RCC 7860 (cell line): ENCODE results near the gene SLC9A4.

Source experiments
- DNase-seq: peaks from one replicate; pipeline ENCODE4 v3.0.0-alpha.2; 2015; ENCODE audit warnings: low spot score
- FAIRE-seq: peaks from 2 replicates; lab custom pipeline; 2012; peaks lifted over from hg19 to GRCh38; lab: Jason Lieb, UNC

SLC9A4 gene

DNA sequence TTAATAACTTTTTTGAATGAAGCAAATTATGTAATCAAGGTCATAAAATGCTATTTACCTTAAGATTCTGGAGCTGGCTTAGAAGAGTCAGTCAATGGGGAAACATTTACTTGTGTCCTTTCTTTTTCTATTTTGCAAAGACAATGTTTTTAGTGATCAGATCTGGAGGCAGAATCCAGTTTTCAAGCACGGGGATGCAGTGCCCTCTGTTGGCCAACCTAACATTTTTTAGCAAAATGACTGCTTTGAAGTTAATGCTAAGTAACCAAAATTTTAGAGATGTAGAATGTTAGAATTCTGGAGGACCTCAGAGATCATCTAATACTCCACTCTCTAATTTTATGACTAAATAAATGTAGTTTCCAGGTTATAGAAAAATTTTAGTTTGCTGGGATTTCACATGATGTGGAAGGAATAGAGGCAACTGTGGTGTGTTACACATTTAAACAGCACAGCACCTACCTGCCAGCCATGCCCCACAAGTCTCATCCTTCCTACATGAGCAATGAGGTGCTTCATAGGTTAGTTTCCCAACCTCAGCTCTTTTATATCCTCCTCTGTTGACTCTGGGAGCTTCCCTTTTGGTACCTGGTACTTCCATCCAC lies 23.6 kb upstream of the SLC9A4 start:
- peak; percentile 71 for FAIRE-seq
- DNase-seq, result no peak

DNA sequence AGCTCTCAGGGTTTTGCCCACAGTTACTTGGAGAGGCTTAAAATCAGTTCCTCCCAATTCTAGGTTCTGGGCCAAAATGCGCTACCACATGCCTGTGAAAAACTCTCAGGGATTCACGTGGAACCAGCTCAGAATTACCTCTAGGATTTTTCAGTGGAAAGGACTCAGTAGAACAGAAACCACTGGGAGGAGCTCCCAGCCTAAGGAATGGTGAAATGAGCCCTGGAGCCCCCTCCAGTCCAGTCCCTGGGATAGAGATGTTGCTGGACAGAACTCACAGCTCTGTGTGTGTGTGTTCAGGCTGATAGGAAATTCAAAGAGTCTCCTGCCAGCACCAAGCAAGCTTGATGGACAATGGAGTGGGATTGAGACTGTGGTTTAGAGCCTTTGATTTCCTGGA lies 21.1 kb upstream of the SLC9A4 start:
- DNase-seq (no peak), FAIRE-seq (no peak)

DNA sequence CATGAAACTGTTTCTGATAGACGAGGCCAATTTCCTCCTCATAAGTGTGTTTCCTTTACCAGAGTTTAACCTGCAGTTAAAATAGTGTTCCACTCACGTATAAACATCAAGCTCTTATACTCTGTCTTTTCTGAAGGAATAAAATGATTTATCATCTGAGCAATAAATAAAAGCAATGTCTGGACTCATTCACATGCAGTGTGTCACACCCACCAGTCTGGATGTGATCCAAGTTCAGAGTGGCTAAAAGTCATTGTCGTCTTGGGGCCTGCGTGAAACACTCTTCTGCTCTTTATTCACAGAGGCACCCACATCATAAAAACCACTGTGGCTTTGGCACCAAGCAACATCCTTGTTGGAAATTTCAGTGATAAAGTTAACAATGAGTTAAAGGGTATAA lies 19.5 kb upstream of the SLC9A4 start:
- FAIRE-seq, result no peak
- no peak for DNase-seq

DNA sequence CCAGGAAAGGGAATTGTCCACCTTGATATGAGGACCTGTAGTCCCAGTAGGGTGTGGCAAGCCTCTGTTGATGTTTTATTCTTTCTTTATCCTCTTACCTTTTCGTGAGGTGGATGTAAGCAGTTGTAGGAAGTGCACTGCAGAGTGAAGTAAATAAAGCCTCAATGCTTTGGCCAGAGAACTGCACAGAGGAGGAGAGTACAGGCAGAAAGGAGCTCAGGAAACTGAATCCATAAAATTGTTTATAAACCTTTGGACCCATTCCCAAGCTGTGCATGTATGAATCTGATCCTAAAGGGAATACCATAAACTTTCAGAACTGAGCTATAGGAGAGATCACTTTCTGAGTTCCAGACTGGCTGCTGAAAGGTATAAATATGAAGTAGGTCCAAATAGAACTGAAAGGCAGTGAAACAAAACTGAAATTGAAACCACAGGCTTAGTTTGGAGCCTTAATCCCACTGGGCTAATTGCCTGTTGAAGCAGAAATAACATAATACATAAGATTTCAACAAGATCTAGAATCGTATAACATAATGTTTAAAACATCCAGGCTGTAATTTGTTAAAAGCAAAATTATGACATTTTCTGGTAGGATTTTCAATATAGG lies 17.9 kb upstream of the SLC9A4 start:
- DNase-seq, result no peak
- no peak for FAIRE-seq

DNA sequence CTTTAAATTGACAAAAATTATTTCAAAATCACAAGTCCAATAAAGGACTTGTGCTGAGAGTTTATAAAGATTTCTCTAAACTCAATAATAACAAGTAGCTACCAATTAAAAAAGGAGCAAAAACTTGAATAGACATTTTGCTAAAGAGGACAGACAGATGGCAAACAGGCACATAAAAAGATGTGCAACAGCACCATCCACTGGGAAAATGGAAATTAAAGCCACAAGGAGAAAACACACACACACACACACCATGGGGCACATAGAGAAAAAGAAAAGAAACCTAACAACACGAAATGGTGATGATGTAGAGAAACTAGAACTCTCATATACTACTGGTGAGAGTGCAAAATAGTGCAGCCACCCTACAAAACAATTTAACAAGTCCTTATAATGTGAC lies 12.6 kb upstream of the SLC9A4 start:
- DNase-seq, result no peak
- FAIRE-seq, result no peak

DNA sequence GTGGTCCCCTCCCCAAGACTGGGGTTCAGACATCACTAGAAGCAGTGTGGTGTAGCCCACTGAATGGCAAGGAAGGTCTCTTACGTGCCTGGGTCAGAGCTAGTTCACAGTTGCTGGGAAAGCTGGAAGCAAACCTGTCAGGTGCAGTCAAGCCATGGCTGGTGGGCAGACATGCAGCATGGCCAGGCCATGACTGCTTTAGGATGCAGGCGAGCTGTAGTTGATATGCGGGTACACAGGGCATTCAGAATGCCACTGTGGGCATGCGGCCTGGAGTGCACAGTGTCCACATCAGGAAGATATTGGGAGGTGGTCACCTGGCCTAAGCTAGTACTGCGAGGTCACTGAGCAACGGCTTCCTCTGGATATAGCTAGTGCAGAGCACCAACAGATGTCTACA lies 11.8 kb upstream of the SLC9A4 start:
- DNase-seq (no peak), FAIRE-seq (no peak)

DNA sequence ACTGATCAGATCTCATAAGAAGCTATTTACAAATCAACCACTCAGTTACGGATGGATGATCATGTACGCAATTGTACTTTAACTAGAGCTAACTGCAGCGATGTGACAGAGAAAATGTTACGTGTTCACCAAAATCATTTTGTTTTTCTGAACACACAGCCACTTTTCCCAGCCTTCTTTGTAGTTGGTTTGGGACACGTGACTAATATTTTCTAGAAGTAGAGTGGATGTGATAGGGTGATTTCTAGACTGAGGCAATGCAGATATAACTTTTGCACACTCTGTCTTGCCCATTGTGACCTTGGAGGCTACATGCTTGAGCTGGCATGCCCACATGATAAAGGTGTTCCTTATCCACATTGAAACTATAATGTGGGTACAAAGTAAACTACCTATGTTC lies 9.9 kb upstream of the SLC9A4 start:
- DNase-seq, result no peak
- no peak for FAIRE-seq

DNA sequence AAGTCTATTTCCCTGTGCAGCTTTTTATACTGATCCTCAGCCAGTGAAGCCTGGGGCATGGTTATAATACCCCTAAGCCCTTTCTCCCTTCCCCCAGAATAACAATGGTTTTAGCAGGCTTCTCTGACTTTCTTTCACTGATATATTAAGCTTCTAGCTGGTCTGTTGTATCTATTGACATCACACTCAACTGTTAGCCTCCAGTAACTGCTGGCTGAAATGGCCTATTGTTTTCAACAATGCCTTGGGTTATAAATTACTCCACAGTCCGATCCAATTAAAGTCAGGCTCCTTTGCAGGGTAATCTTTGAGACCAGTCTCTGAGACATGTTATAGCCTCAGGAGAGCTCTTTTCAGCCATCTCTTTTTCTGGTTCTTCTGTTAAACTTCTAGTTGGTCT lies 2.9 kb upstream of the SLC9A4 start:
- no peak for FAIRE-seq
- DNase-seq, result no peak

DNA sequence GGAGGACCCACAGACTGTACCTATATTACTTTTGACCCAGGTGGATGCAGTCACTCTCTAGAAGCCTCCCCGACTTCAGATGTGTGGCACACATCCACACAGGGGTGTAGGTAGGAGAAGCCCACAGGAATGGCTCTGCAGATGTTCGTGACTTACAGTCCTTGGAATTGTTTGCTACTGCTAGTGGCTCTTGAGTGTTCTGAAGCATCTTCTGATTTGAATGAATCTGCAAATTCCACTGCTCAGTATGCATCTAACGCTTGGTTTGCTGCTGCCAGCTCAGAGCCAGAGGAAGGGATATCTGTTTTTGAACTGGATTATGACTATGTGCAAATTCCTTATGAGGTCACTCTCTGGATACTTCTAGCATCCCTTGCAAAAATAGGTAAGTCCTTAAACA lies 605 bp downstream of the SLC9A4 start:
- DNase-seq (no peak), FAIRE-seq (no peak)

DNA sequence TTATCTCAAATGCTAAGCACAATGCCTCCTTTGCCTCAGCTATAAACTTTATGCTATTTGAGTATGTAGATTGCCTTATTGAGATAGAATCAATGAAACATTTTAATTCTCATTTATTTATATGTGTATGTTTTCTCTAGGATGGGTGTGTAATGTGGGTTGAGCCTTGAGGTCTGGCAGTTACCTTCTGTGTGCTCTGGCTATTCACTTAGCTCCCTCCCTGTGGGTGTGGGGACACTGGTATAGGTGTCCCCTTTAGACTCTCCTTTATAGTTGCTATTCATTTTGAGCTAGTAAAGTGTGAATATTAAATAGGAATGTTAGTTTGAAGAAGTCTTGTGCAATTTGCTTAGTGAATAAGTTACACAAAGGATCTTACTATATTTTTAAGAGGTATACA lies 1.8 kb downstream of the SLC9A4 start:
- FAIRE-seq (no peak), DNase-seq (no peak)

DNA sequence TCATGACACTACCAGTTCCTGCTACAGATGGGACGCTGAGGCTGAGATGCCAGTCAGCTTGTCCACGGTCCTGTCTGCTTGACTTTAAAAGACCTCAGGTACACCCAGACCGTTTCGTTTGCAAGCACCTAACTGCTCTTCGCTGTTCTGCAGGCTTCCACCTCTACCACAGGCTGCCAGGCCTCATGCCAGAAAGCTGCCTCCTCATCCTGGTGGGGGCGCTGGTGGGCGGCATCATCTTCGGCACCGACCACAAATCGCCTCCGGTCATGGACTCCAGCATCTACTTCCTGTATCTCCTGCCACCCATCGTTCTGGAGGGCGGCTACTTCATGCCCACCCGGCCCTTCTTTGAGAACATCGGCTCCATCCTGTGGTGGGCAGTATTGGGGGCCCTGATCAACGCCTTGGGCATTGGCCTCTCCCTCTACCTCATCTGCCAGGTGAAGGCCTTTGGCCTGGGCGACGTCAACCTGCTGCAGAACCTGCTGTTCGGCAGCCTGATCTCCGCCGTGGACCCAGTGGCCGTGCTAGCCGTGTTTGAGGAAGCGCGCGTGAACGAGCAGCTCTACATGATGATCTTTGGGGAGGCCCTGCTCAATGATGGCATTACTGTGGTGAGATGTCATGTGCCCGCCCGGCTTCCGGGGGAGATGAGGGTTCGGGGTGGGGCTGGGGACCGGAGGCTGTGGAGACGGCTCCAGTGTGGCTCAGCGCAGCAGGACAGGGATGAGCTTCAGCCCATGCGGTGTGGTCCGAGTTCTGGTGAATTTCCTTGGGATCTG lies 5.9 kb downstream of the SLC9A4 start:
- no peak for FAIRE-seq
- no peak for DNase-seq

DNA sequence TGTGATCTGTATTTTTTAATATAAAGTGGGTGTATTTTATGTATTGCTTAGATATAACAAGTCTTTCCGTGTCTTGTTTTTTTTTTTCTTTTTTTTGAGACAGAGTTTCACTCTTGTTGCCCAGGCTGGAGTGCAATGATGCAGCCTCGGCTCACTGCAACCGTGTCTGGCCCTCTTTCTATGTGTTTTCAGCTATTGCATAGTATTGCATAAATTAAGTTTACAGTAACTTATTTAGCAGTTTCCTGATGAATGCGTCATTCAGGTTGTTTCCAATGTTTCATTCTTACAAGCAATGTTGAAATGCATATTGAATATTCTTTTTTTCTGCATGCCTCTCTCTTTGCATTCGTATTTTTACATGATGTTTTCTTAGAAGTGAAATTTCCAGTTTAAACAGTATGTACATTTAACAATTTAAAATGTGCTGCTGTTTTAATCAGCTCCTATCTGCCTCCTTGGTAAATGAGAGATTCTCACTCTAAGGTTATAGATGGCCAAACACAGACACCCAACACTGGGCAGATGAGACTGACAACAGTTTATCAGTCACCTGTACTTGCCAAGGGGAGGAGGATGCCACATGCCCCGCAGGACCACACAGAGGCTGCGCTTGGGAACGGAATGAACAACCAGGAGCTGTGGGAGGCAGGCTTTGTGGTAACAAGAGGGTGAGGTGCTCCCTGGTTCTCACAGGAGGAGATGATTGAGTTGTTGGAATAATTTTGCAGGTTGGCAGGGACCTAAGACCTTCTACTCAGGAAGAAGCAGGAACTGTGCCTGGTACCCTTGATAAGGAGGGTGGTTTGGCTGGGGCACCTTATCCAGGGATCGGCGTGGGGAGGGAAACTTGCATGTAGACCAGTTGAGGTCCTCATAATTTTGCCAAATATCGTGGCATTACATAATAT lies 7.5 kb downstream of the SLC9A4 start:
- no peak for DNase-seq
- no peak for FAIRE-seq

DNA sequence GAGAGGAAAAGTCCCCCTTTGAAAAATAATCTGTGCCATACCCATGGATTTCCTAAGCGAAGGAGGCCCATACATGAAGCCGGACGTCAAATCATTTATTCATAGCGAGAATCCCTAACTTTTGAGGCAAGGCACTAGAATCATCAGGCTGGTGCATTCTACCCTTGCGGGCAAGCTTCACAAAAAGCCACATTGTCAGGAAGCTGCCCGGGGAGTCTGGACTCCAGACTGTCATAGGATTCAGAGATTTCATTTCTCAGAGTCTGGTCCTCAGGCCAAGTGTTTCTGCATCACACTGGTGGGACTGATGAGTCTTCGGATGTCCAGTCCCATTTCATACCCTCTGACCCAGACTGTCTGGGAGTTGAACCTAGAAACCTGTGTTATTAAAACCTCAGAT lies 8.9 kb downstream of the SLC9A4 start:
- FAIRE-seq (no peak), DNase-seq (no peak)

DNA sequence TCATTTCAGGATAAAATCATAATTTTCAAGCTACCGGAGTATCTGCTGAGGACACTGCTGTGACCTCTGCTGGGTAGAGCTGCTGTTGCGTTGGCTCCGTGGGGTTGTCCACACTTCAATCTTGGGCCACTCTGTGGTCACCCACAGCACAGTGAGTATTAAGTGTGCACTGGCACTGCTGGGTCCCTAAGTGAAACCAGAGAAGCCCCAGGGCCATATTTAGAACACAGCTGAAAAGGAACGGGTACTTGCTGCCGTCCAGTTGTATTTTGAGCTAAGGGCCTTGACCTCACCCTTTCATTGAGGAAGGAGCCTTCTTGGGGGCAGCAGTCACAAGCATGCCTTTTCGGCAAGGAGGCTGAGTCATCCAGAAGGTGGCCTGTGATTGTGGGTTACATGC lies 10.1 kb downstream of the SLC9A4 start:
- DNase-seq (no peak), FAIRE-seq (no peak)

DNA sequence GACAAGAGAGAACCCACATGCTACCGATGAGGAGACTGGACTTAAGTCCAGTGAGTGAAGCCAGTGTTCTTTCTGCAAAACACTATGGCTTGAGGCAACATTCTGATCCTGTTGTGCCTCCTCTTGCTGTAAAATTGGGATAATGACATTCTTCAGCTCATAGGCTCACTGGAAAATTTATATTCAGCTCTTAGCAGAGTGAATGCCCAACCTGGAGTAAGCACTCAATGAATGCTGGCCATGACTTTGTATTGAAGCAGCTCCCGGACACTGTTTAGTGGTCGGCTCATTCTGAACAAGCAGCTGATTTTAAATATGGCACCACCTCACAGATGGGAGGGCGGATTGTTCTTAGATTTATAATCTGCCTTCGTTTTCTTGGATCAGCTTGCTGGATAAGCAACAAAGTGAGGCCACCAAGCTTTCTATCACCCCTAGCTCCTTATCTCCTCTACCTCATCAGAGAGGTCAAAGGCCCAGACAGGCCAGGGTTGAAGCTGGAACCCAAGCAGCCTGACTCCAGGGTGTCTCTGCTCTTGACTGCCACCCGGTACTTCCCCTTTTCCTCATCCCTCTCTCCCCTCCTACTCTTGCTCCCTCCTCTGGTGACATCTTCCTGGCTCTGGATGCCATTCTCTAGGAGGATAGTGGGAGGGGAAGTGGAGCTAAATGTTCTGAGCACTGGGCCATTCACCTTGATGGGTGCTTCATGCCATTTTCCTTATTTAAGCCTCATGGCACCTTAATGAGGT lies 11.5 kb downstream of the SLC9A4 start:
- no peak for FAIRE-seq
- no peak for DNase-seq

DNA sequence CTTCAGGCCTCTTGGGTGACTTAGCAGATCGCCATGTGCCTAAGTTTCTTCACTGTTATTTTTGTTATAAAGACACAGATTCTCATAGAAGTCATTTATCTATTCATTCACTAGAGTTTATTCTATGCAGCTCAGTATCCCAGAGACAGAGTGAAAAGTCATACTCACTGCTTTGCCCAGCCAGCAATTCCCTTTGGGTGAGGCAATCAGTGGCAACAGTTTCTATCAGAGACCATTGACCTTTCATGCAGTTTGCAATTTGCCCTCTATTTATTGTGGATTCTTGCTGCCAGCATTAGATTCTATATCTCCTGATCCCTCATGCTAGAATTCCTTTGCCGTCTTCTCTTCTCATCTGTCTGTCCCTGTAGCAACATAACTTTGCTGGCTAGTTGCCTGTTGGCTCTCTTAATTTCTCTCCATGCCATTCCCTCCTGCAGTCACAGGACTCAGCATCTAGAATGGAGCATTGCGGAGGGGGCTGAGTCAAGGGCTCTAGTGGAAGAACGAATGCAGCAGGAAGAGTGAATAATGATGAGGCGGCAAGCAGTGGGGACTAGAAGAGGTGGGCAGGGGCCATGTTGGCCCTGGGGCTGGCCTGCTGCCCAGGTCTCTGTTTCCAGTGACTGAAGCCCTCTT lies 12.2 kb downstream of the SLC9A4 start:
- DNase-seq (no peak), FAIRE-seq (no peak)

DNA sequence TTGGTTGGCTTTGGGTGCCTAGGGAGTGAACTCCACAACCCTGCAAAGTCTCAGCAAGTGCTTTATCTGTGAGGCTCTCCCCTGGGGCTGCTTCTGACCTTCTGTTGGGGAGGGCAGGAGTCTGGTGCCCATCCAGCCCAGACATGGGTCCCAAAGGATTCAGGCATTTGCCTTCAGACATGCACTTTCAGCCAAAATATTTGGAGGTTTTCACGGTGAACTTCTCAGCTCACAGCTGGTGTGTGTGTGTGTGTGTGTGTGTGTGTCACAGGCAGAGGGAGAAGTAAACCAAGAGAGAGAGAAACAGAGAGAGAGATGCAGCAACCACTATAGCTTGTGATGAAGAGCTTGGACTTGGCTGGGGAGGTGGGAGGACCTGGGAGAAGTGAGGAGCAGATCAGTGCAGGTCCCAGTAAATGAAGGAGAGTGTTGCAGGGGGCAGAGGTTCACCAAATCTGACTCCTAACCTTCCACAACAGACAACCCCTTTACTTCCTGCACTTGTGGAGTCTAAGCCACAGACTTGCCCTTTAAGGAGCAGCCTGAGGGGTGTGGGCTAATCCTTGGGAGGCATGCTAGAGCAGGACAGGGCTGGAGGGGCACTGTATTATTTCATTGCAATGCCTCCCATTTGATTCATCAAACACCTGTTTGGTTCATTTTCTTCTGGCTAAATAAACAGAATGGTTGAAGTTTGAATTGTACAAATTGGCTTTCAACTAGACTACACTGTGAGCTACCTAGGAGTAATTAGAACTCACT lies 14.1 kb downstream of the SLC9A4 start:
- FAIRE-seq, result no peak
- no peak for DNase-seq

DNA sequence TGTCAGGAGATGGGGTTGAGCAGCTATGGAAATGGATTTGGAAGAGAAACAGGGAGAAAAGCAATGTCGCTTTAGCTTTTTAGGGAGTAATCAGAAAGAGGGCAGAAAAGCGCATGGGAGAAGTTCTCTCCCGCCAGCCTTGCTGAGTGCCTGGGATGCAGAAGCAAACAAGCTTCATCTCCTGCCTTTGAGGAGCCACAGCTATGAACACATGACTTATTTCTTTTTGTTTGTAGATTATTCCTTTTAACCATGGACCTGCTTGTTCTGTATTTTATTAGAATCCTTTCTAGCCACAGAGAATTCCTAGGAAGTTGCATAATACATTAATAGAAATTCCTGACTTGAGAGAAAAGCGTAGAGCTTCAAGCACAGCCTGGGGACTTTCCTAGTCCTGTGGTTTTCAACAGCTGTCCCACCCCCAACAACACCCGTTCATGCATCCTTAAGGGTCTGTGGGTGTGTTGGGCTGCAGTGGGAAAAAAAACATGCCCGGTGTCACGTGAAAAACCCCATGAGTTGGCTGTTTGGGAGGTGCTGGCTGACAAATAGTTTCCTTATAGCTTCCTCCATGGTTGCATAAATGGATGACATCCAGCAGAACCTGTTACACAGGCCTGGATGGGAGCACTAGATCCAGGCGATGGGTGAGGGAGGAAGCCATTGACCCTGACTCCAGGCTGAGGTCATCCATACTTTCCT lies 14.9 kb downstream of the SLC9A4 start:
- DNase-seq (peak; percentile 85), FAIRE-seq (no peak)

DNA sequence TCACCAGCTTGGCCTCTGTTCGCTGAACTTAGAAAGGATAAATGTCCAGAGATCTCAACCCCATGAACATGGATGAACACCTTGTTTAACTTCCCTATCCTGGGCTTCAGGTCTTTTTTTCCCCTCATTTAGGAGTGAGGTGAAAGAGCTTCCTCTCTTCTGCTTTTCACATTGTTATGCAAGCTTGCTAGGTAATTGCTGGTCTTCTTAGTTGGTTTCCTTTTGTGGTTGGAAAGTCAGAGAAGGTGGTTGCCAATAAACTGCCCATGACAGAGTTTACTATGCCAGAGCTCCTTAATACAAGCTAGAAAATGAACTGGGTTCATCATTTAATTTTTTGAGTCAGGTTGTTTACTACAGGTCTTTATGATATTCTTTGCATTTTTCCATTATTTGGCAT lies 16.6 kb downstream of the SLC9A4 start:
- no peak for FAIRE-seq
- no peak for DNase-seq
